Bronchial epithelial cell (primary cell): ENCODE results near the gene ASF1B. TPM values are rescaled to one million over a fixed set of nuclear protein-coding genes. Genes with fewer than 3 reads are reported as not detected.

Experiments
- DNase-seq: peaks from one replicate; pipeline ENCODE4 v3.0.0-alpha.2; 2010; ENCODE audit warnings: low read depth
- FAIRE-seq: peaks from 2 replicates; lab custom pipeline; 2011; peaks lifted over from hg19 to GRCh38; lab: Jason Lieb, UNC
- H3K27me3 ChIP-seq: 2 replicates; pipeline ENCODE4 v1.5.1; 2011; ENCODE audit warnings: low read length; ENCODE audit not compliant: control insufficient read depth, insufficient read depth
- H3K36me3 ChIP-seq: 2 replicates; pipeline ENCODE4 v1.5.1; 2011; ENCODE audit warnings: low read length; ENCODE audit not compliant: control insufficient read depth, insufficient read depth
- H3K4me3 ChIP-seq: 2 replicates; pipeline ENCODE4 v1.5.1; 2011; ENCODE audit warnings: mild to moderate bottlenecking, low read depth, low read length, control low read depth
- CTCF ChIP-seq: IDR thresholded peaks from 2 replicates; pipeline ENCODE4 v1.5.1; 2011; ENCODE audit warnings: mild to moderate bottlenecking, moderate library complexity, low read length, control low read depth, inconsistent platforms; ENCODE audit not compliant: insufficient read depth, severe bottlenecking
- total RNA-seq: library from RNA; depleted of rRNA; stranded (reverse); fragments of >200 nt; gene quantifications from 2 replicates; pipeline ENCODE4 v1.2.1, GENCODE V29; 2014

Gene ASF1B
- total RNA-seq, 1 donor from 2014 or later = 0.53 TPM

- H3K36me3 ChIP-seq = peaks cover 5% of the 10 kb centered on the region
- DNase-seq (no peak), FAIRE-seq (peak; percentile 83)
- peak; percentile 15 for TF ChIP-seq CTCF
- H3K4me3 ChIP-seq = no peak overlapping the region
- H3K27me3 ChIP-seq = no peaks in the 10 kb centered on the region
Observed at GRCh38 chr19:14097532-14098151, 38.7 kb downstream of the ASF1B start.

GRCh38 chr19:14096272-14096992 lies 40.0 kb downstream of the ASF1B start:
- peak; percentile 64 for FAIRE-seq
- Histone ChIP-seq H3K4me3 (no peak overlapping the region), H3K36me3 (peaks cover 5% of the 10 kb centered on the region), H3K27me3 (no peaks in the 10 kb centered on the region)
- TF ChIP-seq CTCF = no peak
- no peak for DNase-seq

- no peak for TF ChIP-seq CTCF
- H3K27me3 ChIP-seq = no peaks in the 10 kb centered on the region
- peaks cover 1% of the 10 kb centered on the region for H3K36me3 ChIP-seq
- H3K4me3 ChIP-seq = no peak overlapping the region
- no peak for FAIRE-seq
- DNase-seq = no peak
Observed at GRCh38 chr19:14094854-14095253, 41.5 kb downstream of the ASF1B start.

- H3K27me3 ChIP-seq = no peaks in the 10 kb centered on the region
- FAIRE-seq = no peak
- no peak overlapping the region for H3K4me3 ChIP-seq
- H3K36me3 ChIP-seq = peaks cover 6% of the 10 kb centered on the region
- no peak for DNase-seq
- no peak for TF ChIP-seq CTCF
Observed at GRCh38 chr19:14093117-14093823, 43.1 kb downstream of the ASF1B start.

- Histone ChIP-seq H3K36me3 (peaks cover 9% of the 10 kb centered on the region), H3K27me3 (no peaks in the 10 kb centered on the region), H3K4me3 (peak overlapping the region; percentile 54)
- FAIRE-seq = no peak
- no peak for TF ChIP-seq CTCF
- no peak for DNase-seq
Observed at GRCh38 chr19:14091813-14092462, 44.5 kb downstream of the ASF1B start.
